GM10847 (cell line): ENCODE measurements around the gene ABHD15.

ENCODE experiments used
- POLR2A ChIP-seq: IDR thresholded peaks from 2 replicates; pipeline ENCODE4 v1.6.1; 2011; ENCODE audit not compliant: insufficient read length; ENCODE audit errors: extremely low read depth

ABHD15 gene

GRCh38 chr17:29555840-29556239 lies 11.0 kb downstream of the ABHD15 start:
- no peak for TF ChIP-seq POLR2A

- no peak for TF ChIP-seq POLR2A
These were observed 17.5 kb downstream of the ABHD15 start for GRCh38 chr17:29549177-29549923.

GRCh38 chr17:29546830-29547229 lies 20.0 kb downstream of the ABHD15 start:
- TF ChIP-seq POLR2A = no peak

GRCh38 chr17:29546085-29546484 lies 20.8 kb downstream of the ABHD15 start:
- no peak for TF ChIP-seq POLR2A

- no peak for TF ChIP-seq POLR2A
These were observed 22.8 kb downstream of the ABHD15 start for GRCh38 chr17:29544066-29544465.

- no peak for TF ChIP-seq POLR2A
These were observed 32.9 kb downstream of the ABHD15 start for GRCh38 chr17:29533976-29534375.

GRCh38 chr17:29526322-29526721 lies 40.5 kb downstream of the ABHD15 start:
- TF ChIP-seq POLR2A = no peak

GRCh38 chr17:29524692-29525091 lies 42.1 kb downstream of the ABHD15 start:
- TF ChIP-seq POLR2A = no peak

GRCh38 chr17:29518359-29518758 lies 48.5 kb downstream of the ABHD15 start:
- TF ChIP-seq POLR2A = no peak

GRCh38 chr17:29514792-29515191 lies 52.0 kb downstream of the ABHD15 start:
- TF ChIP-seq POLR2A = no peak

- no peak for TF ChIP-seq POLR2A
These were observed 55.9 kb downstream of the ABHD15 start for GRCh38 chr17:29510953-29511352.
